K562 (cell line): ENCODE measurements around the gene EEA1. TPM values are rescaled to one million over a fixed set of nuclear protein-coding genes. Genes with fewer than 3 reads are reported as not detected.

ENCODE experiments used
- ATAC-seq: fragments of 200-7000 bp; cut with Tn5 transposase; 3 replicates; pipeline ENCODE4 v1.9.1; 2020; ENCODE audit warnings: moderate library complexity
- BruUV-seq: library from RNA; stranded (reverse); fragments of 400-500 nt; replicated peaks from 2 replicates; lab custom pipeline; 2021; lab: Mats Ljungman, UMichigan
- CTCF ChIA-PET: fragments of 300-600 bp; formaldehyde crosslinking; extraction: SDS; loops from one replicate; lab custom pipeline; 2021; ENCODE audit warnings: low intra/inter-chr PET ratio; lab: Yijun Ruan, JAX
- POLR2A ChIA-PET: fragments of 300-600, 350-650 bp; sonication (Branson Sonifier 250); formaldehyde crosslinking; extraction: SDS; loops from one replicate; lab custom pipeline; 2021; ENCODE audit warnings: antibody characterized with exemption, inconsistent platforms; lab: Yijun Ruan, JAX
- DNase-seq, 4 experiments: peaks; one replicate each; pipeline versions ENCODE4 v3.0.0 to v3.0.0-alpha.2; 2011 to 2018; ENCODE audit warnings: low spot score in 3 of 4, mixed read lengths in 3 of 4; ENCODE audit errors: extremely low read depth in 1 of 4
- FAIRE-seq: peaks from 2 replicates; lab custom pipeline; 2011; peaks lifted over from hg19 to GRCh38; lab: Jason Lieb, UNC
- H2AFZ ChIP-seq: 2 replicates; pipeline ENCODE4 v1.6.0; 2011; ENCODE audit warnings: low read depth, low read length, control low read depth, inconsistent platforms
- H3K27ac ChIP-seq: fragments of 200-600 bp; 3 replicates; pipeline ENCODE4 v1.8.0; 2011; ENCODE audit warnings: low read depth, mild to moderate bottlenecking, control low read depth, inconsistent platforms, low read length, moderate library complexity, mixed read lengths; ENCODE audit errors: extremely low read depth
- H3K27me3 ChIP-seq, 2 experiments: fragments of 300-600 bp in 1 of 2; 2 replicates in 1 of 2; 3 replicates in 1 of 2; pipeline versions ENCODE4 v1.6.0 to v1.8.0; 2011; ENCODE audit warnings: inconsistent platforms in 2 of 2, low read length in 2 of 2, mild to moderate bottlenecking in 1 of 2, mixed read lengths in 1 of 2, moderate library complexity in 1 of 2; ENCODE audit not compliant: control insufficient read depth in 2 of 2, insufficient read depth in 2 of 2
- H3K36me3 ChIP-seq: fragments of 300-600 bp; 3 replicates; pipeline ENCODE4 v1.8.0; 2011; ENCODE audit warnings: mild to moderate bottlenecking, low read length, inconsistent platforms; ENCODE audit not compliant: control insufficient read depth, insufficient read depth
- H3K4me1 ChIP-seq, 2 experiments: fragments of 200-600 bp in 1 of 2; replicated peaks in 1 of 2; 2 replicates in 1 of 2; 3 replicates in 1 of 2; pipeline versions ENCODE4 v1.5.1 to v1.8.0; 2011; ENCODE audit warnings: inconsistent platforms in 2 of 2, low read length in 2 of 2, mild to moderate bottlenecking in 1 of 2, mixed read lengths in 1 of 2, moderate library complexity in 1 of 2; ENCODE audit not compliant: control insufficient read depth in 2 of 2, insufficient read depth in 2 of 2
- H3K4me2 ChIP-seq: 2 replicates; pipeline ENCODE4 v1.6.1; 2011; ENCODE audit warnings: low read length, control low read depth, inconsistent platforms, mixed read lengths; ENCODE audit not compliant: insufficient read depth
- H3K4me3 ChIP-seq: fragments of 200-600 bp; sonication (generic), shearing (Covaris generic); 2 replicates; pipeline ENCODE4 v1.5.1; 2016; ENCODE audit warnings: control low read depth, inconsistent platforms
- H3K79me2 ChIP-seq: fragments of 200-600 bp; 3 replicates; pipeline ENCODE4 v1.8.0; 2011; ENCODE audit warnings: low read length, inconsistent platforms; ENCODE audit not compliant: control insufficient read depth, insufficient read depth
- H3K9ac ChIP-seq, 2 experiments: 2 replicates each; pipeline versions ENCODE4 v1.6.0 to v1.6.1; 2011; ENCODE audit warnings: low read depth in 2 of 2, low read length in 2 of 2, control low read depth in 1 of 2, inconsistent platforms in 1 of 2, mild to moderate bottlenecking in 1 of 2, mixed read lengths in 1 of 2; ENCODE audit not compliant: insufficient read depth in 1 of 2
- H3K9me1 ChIP-seq: one replicate; pipeline ENCODE4 v1.6.0; 2011; ENCODE audit warnings: inconsistent platforms, mild to moderate bottlenecking, low read length, moderate library complexity; ENCODE audit not compliant: control insufficient read depth, insufficient read depth
- H3K9me3 ChIP-seq: replicated peaks from 2 replicates; pipeline ENCODE4 v1.5.1; 2011; ENCODE audit warnings: low read depth, low read length, inconsistent platforms; ENCODE audit not compliant: control insufficient read depth, insufficient read depth
- H4K20me1 ChIP-seq: replicated peaks from 2 replicates; pipeline ENCODE4 v1.6.1; 2011; ENCODE audit warnings: low read length, inconsistent platforms, mixed read lengths; ENCODE audit not compliant: control insufficient read depth, insufficient read depth
- DMBX1 ChIP-seq: fragments of 250-450 bp; sonication (Bioruptor Pico); IDR thresholded peaks from 2 replicates; pipeline ENCODE4 v1.8.0; 2022; ENCODE audit warnings: inconsistent platforms, mild to moderate bottlenecking, moderate library complexity, borderline replicate concordance
- ESRRA ChIP-seq: fragments of 450-650 bp; IDR thresholded peaks from 2 replicates; pipeline ENCODE4 v1.6.1; 2014; ENCODE audit warnings: low read depth, mild to moderate bottlenecking, moderate library complexity, borderline replicate concordance
- FOXA1 ChIP-seq: fragments of 450-650 bp; IDR thresholded peaks from 2 replicates; pipeline ENCODE4 v1.6.1; 2016; ENCODE audit warnings: mild to moderate bottlenecking, borderline replicate concordance
- FOXJ2 ChIP-seq: fragments of 200-800 bp; sonication (Bioruptor generic); IDR thresholded peaks from 2 replicates; pipeline ENCODE4 v1.6.1; 2016; ENCODE audit warnings: missing genetic modification characterization, missing compliant biosample characterization
- PTBP1 ChIP-seq: fragments of 200-400 bp; formaldehyde crosslinking; IDR thresholded peaks from 2 replicates; pipeline ENCODE4 v1.6.1; 2017; ENCODE audit warnings: low read depth, low read length
- PYGO2 ChIP-seq: fragments of 450-650 bp; IDR thresholded peaks from 2 replicates; pipeline ENCODE4 v1.6.1; 2016; ENCODE audit warnings: mild to moderate bottlenecking, missing genetic modification characterization, moderate library complexity, missing compliant biosample characterization
- RAD21 ChIP-seq, 2 experiments: fragments of 250-450 bp in 1 of 2; fragments of 450-650 bp in 1 of 2; sonication (Bioruptor Pico) in 1 of 2; formaldehyde crosslinking in 1 of 2; IDR thresholded peaks in 1 of 2; conservative IDR thresholded peaks in 1 of 2; 2 replicates each; pipeline versions ENCODE4 v1.4.0 to v1.8.0; 2020 to 2022; ENCODE audit warnings: mild to moderate bottlenecking in 2 of 2, moderate library complexity in 1 of 2
- RBM22 ChIP-seq: fragments of 200-400 bp; formaldehyde crosslinking; IDR thresholded peaks from 2 replicates; pipeline ENCODE4 v1.6.1; 2018; ENCODE audit warnings: low read length, low read depth; ENCODE audit not compliant: poor library complexity, severe bottlenecking
- U2AF2 ChIP-seq: fragments of 200-400 bp; formaldehyde crosslinking; optimal IDR thresholded peaks from 2 replicates; pipeline ENCODE3; 2017; ENCODE audit warnings: low read depth, mild to moderate bottlenecking, low read length
- ZNF253 ChIP-seq: fragments of 250-450 bp; sonication (Bioruptor Pico); conservative IDR thresholded peaks from 2 replicates; pipeline ENCODE4 v1.6.1; 2021; ENCODE audit warnings: mild to moderate bottlenecking
- ZNF707 ChIP-seq: fragments of 250-450 bp; sonication (Bioruptor Pico); conservative IDR thresholded peaks from 2 replicates; pipeline ENCODE4 v1.8.0; 2022; ENCODE audit warnings: inconsistent platforms, mild to moderate bottlenecking, moderate library complexity
- WGBS: fragments of 100-300 bp; shearing (Covaris generic); methylation state at CpG from one replicate; pipeline ENCODE4 v1.1.6; 2016; ENCODE audit warnings: low coverage, mixed read lengths; ENCODE audit not compliant: insufficient coverage; ENCODE audit errors: missing lambda C conversion rate; 5-methylcytosine and 5-hydroxymethylcytosine counted together
- in situ Hi-C: fragments of 300-500 bp; cut with MboI; formaldehyde crosslinking; loops from 4 replicates; pipeline ENCODE4 v1.15.0; 2018; ENCODE audit warnings: inconsistent platforms, mixed read lengths
- intact Hi-C: fragments of 100-400 bp; cut with micrococcal nuclease; formaldehyde crosslinking; loops from 2 replicates; pipeline ENCODE4 v1.14.2; 2022
- polyA plus RNA-seq, 8 experiments: library from polyadenylated mRNA; depleted of rRNA in 4 of 8; stranded (reverse) in 5 of 8; unstranded in 3 of 8; fragments of >200 nt; fragmentation: Nextera tagmentation in 2 of 8; fragmentation: Illumina TruSeq in 1 of 8; extraction: Ambion mirVana in 2 of 8; extraction: Trizol in 1 of 8; gene quantifications; 2 replicates each; pipeline versions ENCODE4 v1.2.1 to v1.2.3, GENCODE V29; 2011 to 2014; ENCODE audit warnings: inconsistent platforms in 1 of 8, missing spikeins in 1 of 8
- total RNA-seq, 7 experiments: library from RNA; depleted of rRNA in 6 of 7; stranded (reverse); fragments of >200 nt in 6 of 7; fragmentation: Illumina TruSeq in 2 of 7; extraction: Trizol in 2 of 7; gene quantifications; 2 replicates each; pipeline versions ENCODE4 v1.2.1 to v1.2.3, GENCODE V29; 2011 to 2021; ENCODE audit warnings: low replicate concordance in 1 of 7
- TF ChIP-seq, protein P1 (sequence below): fragments of 450-650 bp; formaldehyde crosslinking; IDR thresholded peaks from 2 replicates; pipeline ENCODE4 v1.4.0; 2022; ENCODE audit warnings: missing genetic modification characterization
- TF ChIP-seq, protein P2 (sequence below): fragments of 450-650 bp; IDR thresholded peaks from 2 replicates; pipeline ENCODE4 v1.6.1; 2016; ENCODE audit warnings: missing biosample characterization, missing genetic modification characterization
- TF ChIP-seq, protein P3 (sequence below): sonication (generic); formaldehyde crosslinking; IDR thresholded peaks from 2 replicates; pipeline ENCODE4 v1.8.0; 2022; ENCODE audit warnings: mild to moderate bottlenecking, missing genetic modification reagents, borderline replicate concordance

EEA1 gene
- total and polyA plus RNA-seq, 9 of the 15 experiments (the other 6 are each of a cell fraction or from before 2014, with no cell fraction given), result 3.5 to 17.1 (median 7.5) TPM

DNA sequence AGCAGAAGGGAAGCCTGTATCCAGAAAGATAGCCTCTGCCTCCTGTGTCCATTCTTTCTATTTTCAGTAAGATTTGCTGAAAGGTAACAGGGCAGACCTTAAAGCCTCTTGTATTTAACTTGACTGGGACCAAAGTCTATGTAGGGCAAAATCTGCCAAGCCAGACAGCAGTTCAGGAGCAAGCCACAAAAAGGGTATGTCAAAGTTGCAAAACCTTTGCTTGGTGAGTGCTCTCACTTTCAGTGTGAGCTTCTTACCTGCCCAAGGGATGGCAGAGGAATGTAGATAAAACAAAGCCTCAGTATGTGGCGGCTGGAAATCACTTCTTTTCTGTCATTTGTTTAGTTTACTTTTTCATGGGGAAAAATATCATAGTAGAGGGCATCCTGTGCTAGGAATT is 163.2 kb downstream of the EEA1 start:
- ChIA-PET POLR2A (interaction anchor here (0.7 to 0.9 kb wide), 2 partner anchors 19 to 339 kb away, joined by 3 to 4 read pairs; no protein-coding TSS in a partner anchor), CTCF (no interaction called here)
- no peak overlapping the region for H3K4me3 ChIP-seq
- TF ChIP-seq RAD21 (CRISPR knock-in tag; conservative IDR thresholded peaks at IDR 0.05 in 1 of 2, IDR thresholded peaks at IDR 0.05 in 1 of 2) (no peak), ZNF253 (CRISPR knock-in tag) (no peak), RBM22 (no peak), FOXA1 (no peak), ZNF707 (CRISPR knock-in tag) (no peak), PTBP1 (no peak), U2AF2 (no peak), FOXJ2 (no peak), DMBX1 (CRISPR knock-in tag) (no peak), PYGO2 (tag) (no peak), ESRRA (no peak)
- TF ChIP-seq, protein P1, sequence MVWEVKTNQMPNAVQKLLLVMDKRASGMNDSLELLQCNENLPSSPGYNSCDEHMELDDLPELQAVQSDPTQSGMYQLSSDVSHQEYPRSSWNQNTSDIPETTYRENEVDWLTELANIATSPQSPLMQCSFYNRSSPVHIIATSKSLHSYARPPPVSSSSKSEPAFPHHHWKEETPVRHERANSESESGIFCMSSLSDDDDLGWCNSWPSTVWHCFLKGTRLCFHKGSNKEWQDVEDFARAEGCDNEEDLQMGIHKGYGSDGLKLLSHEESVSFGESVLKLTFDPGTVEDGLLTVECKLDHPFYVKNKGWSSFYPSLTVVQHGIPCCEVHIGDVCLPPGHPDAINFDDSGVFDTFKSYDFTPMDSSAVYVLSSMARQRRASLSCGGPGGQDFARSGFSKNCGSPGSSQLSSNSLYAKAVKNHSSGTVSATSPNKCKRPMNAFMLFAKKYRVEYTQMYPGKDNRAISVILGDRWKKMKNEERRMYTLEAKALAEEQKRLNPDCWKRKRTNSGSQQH (CRISPR knock-in tag), result no peak
- TF ChIP-seq, protein P2, sequence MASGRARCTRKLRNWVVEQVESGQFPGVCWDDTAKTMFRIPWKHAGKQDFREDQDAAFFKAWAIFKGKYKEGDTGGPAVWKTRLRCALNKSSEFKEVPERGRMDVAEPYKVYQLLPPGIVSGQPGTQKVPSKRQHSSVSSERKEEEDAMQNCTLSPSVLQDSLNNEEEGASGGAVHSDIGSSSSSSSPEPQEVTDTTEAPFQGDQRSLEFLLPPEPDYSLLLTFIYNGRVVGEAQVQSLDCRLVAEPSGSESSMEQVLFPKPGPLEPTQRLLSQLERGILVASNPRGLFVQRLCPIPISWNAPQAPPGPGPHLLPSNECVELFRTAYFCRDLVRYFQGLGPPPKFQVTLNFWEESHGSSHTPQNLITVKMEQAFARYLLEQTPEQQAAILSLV (tag), result no peak
- TF ChIP-seq, protein P3, sequence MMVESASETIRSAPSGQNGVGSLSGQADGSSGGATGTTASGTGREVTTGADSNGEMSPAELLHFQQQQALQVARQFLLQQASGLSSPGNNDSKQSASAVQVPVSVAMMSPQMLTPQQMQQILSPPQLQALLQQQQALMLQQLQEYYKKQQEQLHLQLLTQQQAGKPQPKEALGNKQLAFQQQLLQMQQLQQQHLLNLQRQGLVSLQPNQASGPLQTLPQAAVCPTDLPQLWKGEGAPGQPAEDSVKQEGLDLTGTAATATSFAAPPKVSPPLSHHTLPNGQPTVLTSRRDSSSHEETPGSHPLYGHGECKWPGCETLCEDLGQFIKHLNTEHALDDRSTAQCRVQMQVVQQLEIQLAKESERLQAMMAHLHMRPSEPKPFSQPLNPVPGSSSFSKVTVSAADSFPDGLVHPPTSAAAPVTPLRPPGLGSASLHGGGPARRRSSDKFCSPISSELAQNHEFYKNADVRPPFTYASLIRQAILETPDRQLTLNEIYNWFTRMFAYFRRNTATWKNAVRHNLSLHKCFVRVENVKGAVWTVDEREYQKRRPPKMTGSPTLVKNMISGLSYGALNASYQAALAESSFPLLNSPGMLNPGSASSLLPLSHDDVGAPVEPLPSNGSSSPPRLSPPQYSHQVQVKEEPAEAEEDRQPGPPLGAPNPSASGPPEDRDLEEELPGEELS (CRISPR knock-in tag), result no peak
- no peaks in the 10 kb centered on the region for H4K20me1 ChIP-seq
- DNase-seq (no peak), ATAC-seq (no peak), FAIRE-seq (no peak)
- H3K79me2 ChIP-seq, result no peaks in the 10 kb centered on the region
- H3K9me3 ChIP-seq, result no peaks in the 10 kb centered on the region
- no peaks in the 10 kb centered on the region; a peak in 1 of 5 replicates for H3K4me1 ChIP-seq
- no peak overlapping the region for H2AFZ ChIP-seq
- intact Hi-C loops (no loop called here), in situ Hi-C loops (no loop called here)
- H3K27ac ChIP-seq, result no peak overlapping the region
- BruUV-seq, result no TSS peak
- H3K27me3 ChIP-seq, result no peaks in the 10 kb centered on the region
- no peaks in the 10 kb centered on the region for H3K36me3 ChIP-seq
- WGBS, result 5% methylated on average over 1 of the region's 1 CpG
- H3K9me1 ChIP-seq, result no peaks in the 10 kb centered on the region
- H3K4me2 ChIP-seq, result no peak overlapping the region
- H3K9ac ChIP-seq, result no peak overlapping the region
